COLO829 (cell line): ENCODE measurements around the gene GET3.
"Not testable (repeated sequence)": the region's sequence is repeated elsewhere in the genome, so short reads cannot be mapped to it uniquely, and the experiment has no call there.

Experiments used
- DNase-seq: peaks from one replicate; pipeline ENCODE4 v3.0.0; 2012; ENCODE audit warnings: low spot score

Gene GET3

GRCh38 chr19:12715929-12716328, 21.4 kb upstream of the GET3 start:
- no peak for DNase-seq

DNA sequence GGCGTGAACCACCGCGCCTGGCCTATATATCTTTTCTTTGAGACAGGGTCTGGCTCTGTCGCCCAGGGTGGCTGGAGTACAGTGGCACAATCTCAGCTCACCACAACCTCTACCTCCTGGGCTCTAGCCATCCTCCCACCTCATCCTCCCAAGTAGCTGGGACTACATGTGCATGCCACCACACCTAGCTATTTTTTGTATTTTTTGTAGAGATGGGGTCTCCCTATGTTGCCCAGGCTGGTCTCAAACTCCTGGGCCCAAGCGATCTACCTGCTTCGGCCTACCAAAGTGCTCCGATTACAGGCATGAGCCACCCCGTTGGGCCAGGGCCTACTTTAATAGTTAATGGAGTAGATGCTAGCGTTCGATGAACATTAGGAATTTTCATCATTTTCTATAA, 17.0 kb upstream of the GET3 start:
- DNase-seq, result no peak

- DNase-seq, result no peak
These were observed 16.2 kb upstream of the GET3 start for GRCh38 chr19:12720851-12721655.

- DNase-seq, result no peak
These were observed 15.4 kb upstream of the GET3 start for GRCh38 chr19:12721656-12722565.

GRCh38 chr19:12722566-12723380, 14.5 kb upstream of the GET3 start:
- peak; percentile 97 for DNase-seq

- no peak for DNase-seq
These were observed 14.0 kb upstream of the GET3 start for GRCh38 chr19:12723381-12723640.

- DNase-seq, result peak; percentile 60
These were observed 13.5 kb upstream of the GET3 start, which contains the start of gene TNPO2 for GRCh38 chr19:12723641-12724426. TNPO2 (minus strand) TSS chr19:12723932; CDS start chr19:12720977, 2,955 bp downstream.

DNA sequence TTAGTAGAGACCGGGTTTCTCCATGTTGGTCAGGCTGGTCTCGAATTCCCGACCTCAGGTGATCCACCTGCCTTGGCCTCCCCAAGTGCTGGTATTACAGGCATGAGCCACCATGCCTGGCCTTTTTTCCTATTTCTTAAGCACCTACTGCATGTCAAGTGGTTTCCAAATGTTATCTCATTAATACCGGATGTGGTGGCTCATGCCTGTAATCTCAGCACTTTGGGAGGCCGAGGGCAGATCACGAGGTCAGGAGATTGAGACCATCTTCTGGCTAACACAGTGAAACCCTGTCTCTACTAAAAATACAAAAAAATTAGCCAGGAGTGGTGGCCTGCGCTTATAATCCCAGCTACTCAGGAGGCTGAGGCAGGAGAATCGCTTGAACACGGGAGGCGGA, 11.7 kb upstream of the GET3 start:
- DNase-seq, result not testable (repeated sequence)

DNA sequence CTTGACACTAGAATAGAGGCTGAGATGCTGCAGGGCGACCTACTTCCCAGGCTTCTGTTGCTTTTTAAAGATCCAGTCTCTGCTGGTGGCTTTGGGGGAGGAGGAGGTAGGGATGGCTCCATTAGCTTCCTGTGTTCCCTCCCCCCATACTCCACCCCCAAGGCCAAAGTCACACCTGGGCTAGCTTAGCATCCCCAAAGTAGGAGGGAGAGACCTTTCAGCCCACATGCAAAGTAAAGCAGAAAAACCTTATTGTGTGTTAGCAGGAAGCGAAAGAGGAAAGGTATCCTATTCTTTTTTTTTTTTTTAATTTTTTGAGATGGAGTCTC, 10.3 kb upstream of the GET3 start:
- no peak for DNase-seq

DNA sequence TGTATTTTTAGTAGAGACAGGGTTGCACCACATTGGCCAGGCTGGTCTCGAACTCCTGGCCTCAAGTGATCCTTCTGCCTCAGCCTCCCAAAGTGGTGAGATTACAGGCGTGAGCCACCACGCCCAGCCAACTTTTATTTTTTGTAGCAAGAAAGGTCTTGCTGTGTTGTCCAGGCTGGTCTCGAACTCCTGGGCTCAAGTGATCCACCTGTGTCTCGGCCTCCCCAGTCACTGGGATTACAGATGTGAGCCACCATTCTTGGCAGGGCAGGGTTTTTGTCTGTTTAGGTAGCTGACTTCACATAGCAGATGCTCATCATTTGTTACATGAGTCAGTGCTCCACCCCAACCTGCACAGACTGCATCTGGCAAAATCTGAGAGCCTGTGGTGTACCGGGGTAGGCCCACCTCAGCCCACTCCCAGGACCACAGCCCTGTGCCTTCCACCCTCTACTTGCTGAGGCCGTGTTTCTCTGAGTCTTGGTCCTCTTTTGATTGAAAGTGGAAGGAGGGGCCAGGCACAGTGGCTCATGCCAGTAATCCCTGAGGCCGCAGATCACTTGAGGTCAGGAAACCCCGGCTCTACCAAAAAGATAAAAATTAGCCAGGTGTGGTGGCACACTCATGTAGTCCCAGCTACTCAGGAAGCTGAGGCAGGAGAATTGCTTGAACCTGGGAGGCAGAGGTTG, 9.4 kb upstream of the GET3 start:
- DNase-seq, result no peak

GRCh38 chr19:12730064-12730463, 7.2 kb upstream of the GET3 start:
- DNase-seq, result no peak

- no peak for DNase-seq
These were observed 6.0 kb upstream of the GET3 start for GRCh38 chr19:12731337-12731736.

- no peak for DNase-seq
These were observed 3.7 kb upstream of the GET3 start for GRCh38 chr19:12733369-12734214.

GRCh38 chr19:12737835-12738351, 596 bp downstream of the GET3 start:
- no peak for DNase-seq

- DNase-seq, result no peak
These were observed 8.0 kb downstream of the GET3 start for GRCh38 chr19:12745166-12745897.

- no peak for DNase-seq
These were observed 11.2 kb downstream of the GET3 start for GRCh38 chr19:12748489-12748888.

DNA sequence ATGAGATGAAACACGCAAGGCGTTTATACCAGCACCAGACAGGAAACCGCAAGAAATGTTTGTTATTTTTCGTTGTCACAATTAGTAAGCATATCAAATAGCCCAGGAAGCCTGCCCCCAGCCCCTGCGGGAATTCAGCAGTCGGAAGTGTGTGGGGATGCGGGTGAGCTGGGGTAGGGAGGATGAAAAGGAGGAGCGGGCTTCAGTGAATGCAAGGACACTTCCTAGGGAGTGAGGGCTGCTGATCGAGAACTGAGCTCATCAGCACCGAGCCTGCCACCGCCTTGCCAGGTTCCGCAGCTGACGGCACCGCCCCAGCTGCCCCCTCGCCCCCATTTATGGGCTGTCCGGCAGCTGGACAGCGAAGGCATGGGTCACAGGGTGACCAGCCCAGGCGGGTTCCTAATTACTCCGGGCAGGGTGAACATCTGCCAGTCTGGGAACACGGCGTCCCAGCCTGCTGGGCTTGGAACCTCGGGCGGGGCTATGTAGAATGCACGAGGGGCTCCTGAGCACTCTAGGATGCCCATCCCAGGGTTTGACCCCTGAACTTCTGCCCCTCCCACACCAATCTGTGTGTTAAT, 12.7 kb downstream of the GET3 start:
- DNase-seq, result no peak

GRCh38 chr19:12750851-12751250, 13.6 kb downstream of the GET3 start:
- DNase-seq, result no peak

GRCh38 chr19:12751635-12752034, 14.3 kb downstream of the GET3 start, which contains the start of gene BEST2:
BEST2 (plus strand) TSS chr19:12751791; CDS start chr19:12752593, 802 bp downstream.
- no peak for DNase-seq
